HUES6 (cell line): Measurements from ENCODE around the gene SH3D21.

Experiments used
- H3K27ac ChIP-seq: 2 replicates; pipeline ENCODE4 v1.7.0; 2013; ENCODE audit warnings: low read depth, mild to moderate bottlenecking, low read length, inconsistent platforms
- H3K27me3 ChIP-seq: 2 replicates; pipeline ENCODE4 v1.6.1; 2013; ENCODE audit warnings: low read length; ENCODE audit not compliant: control insufficient read depth, insufficient read depth
- H3K36me3 ChIP-seq: 2 replicates; pipeline ENCODE4 v1.6.1; 2013; ENCODE audit warnings: low read length; ENCODE audit not compliant: control insufficient read depth, insufficient read depth
- H3K4me1 ChIP-seq: 2 replicates; pipeline ENCODE4 v1.6.1; 2013; ENCODE audit warnings: low read length; ENCODE audit not compliant: control insufficient read depth, insufficient read depth
- H3K4me3 ChIP-seq: 2 replicates; pipeline ENCODE4 v1.5.1; 2013; ENCODE audit warnings: low read depth, low read length
- H3K9ac ChIP-seq: one replicate; pipeline ENCODE4 v1.6.1; 2013; ENCODE audit warnings: mild to moderate bottlenecking, low read length
- H3K9me3 ChIP-seq: 2 replicates; pipeline ENCODE4 v1.6.1; 2013; ENCODE audit warnings: low read depth, low read length; ENCODE audit not compliant: control insufficient read depth, insufficient read depth

The SH3D21 gene

GRCh38 chr1:36303244-36303643 is 2.9 kb upstream of the SH3D21 start:
- H3K27ac ChIP-seq, result no peak overlapping the region
- H3K36me3 ChIP-seq, result peaks cover 64% of the 10 kb centered on the region
- H3K9me3 ChIP-seq, result no peaks in the 10 kb centered on the region
- peaks cover 18% of the 10 kb centered on the region for H3K4me1 ChIP-seq
- H3K4me3 ChIP-seq, result no peak overlapping the region
- no peak overlapping the region for H3K9ac ChIP-seq
- H3K27me3 ChIP-seq, result no peaks in the 10 kb centered on the region

GRCh38 chr1:36303650-36304360 is 2.4 kb upstream of the SH3D21 start:
- no peak overlapping the region for H3K4me3 ChIP-seq
- no peak overlapping the region for H3K9ac ChIP-seq
- H3K4me1 ChIP-seq, result peaks cover 18% of the 10 kb centered on the region
- H3K27me3 ChIP-seq, result no peaks in the 10 kb centered on the region
- no peaks in the 10 kb centered on the region for H3K9me3 ChIP-seq
- H3K36me3 ChIP-seq, result peaks cover 61% of the 10 kb centered on the region
- no peak overlapping the region for H3K27ac ChIP-seq

GRCh38 chr1:36304521-36304920 is 1.6 kb upstream of the SH3D21 start:
- Histone ChIP-seq H3K36me3 (peaks cover 59% of the 10 kb centered on the region), H3K4me1 (peaks cover 18% of the 10 kb centered on the region), H3K27ac (no peak overlapping the region), H3K9ac (no peak overlapping the region), H3K4me3 (no peak overlapping the region), H3K27me3 (no peaks in the 10 kb centered on the region), H3K9me3 (no peaks in the 10 kb centered on the region)

GRCh38 chr1:36304970-36305914 is 926 bp upstream of the SH3D21 start:
- H3K9me3 ChIP-seq, result no peaks in the 10 kb centered on the region
- peaks cover 18% of the 10 kb centered on the region for H3K4me1 ChIP-seq
- H3K9ac ChIP-seq, result no peak overlapping the region
- H3K27ac ChIP-seq, result no peak overlapping the region
- H3K4me3 ChIP-seq, result peak overlapping the region; percentile 80
- no peaks in the 10 kb centered on the region for H3K27me3 ChIP-seq
- H3K36me3 ChIP-seq, result peaks cover 54% of the 10 kb centered on the region

GRCh38 chr1:36305915-36306209 is 306 bp upstream of the SH3D21 start:
- peak overlapping the region; percentile 76; the same call in 1 of the 2 replicates for H3K27ac ChIP-seq
- H3K4me3 ChIP-seq, result peak overlapping the region; percentile 80
- peak overlapping the region; percentile 65 for H3K9ac ChIP-seq
- H3K36me3 ChIP-seq, result peaks cover 50% of the 10 kb centered on the region
- H3K27me3 ChIP-seq, result no peaks in the 10 kb centered on the region
- H3K4me1 ChIP-seq, result peaks cover 18% of the 10 kb centered on the region
- no peaks in the 10 kb centered on the region for H3K9me3 ChIP-seq

- H3K4me3 ChIP-seq, result peak overlapping the region; percentile 80
- H3K27ac ChIP-seq, result 0 out of 2 replicates have a peak overlapping the region, but pooled peaks have one; percentile 76
- H3K27me3 ChIP-seq, result no peaks in the 10 kb centered on the region
- H3K4me1 ChIP-seq, result peaks cover 18% of the 10 kb centered on the region
- H3K9ac ChIP-seq, result peak overlapping the region; percentile 80
- H3K36me3 ChIP-seq, result peaks cover 43% of the 10 kb centered on the region
- H3K9me3 ChIP-seq, result no peaks in the 10 kb centered on the region
Observed at GRCh38 chr1:36306902-36307456, 811 bp downstream of the SH3D21 start.

- H3K27me3 ChIP-seq, result no peaks in the 10 kb centered on the region
- H3K27ac ChIP-seq, result no peak overlapping the region
- H3K4me1 ChIP-seq, result peaks cover 18% of the 10 kb centered on the region
- no peaks in the 10 kb centered on the region for H3K9me3 ChIP-seq
- peak overlapping the region; percentile 80 for H3K9ac ChIP-seq
- peak overlapping the region; percentile 80 for H3K4me3 ChIP-seq
- H3K36me3 ChIP-seq, result peaks cover 35% of the 10 kb centered on the region
Observed at GRCh38 chr1:36307601-36308330, 1.6 kb downstream of the SH3D21 start.

- Histone ChIP-seq H3K27me3 (no peaks in the 10 kb centered on the region), H3K27ac (no peak overlapping the region), H3K36me3 (peaks cover 21% of the 10 kb centered on the region), H3K9me3 (no peaks in the 10 kb centered on the region), H3K4me1 (peaks cover 18% of the 10 kb centered on the region), H3K4me3 (no peak overlapping the region), H3K9ac (no peak overlapping the region)
Observed at GRCh38 chr1:36309397-36309796, 3.2 kb downstream of the SH3D21 start.

GRCh38 chr1:36320291-36320761 is 14.2 kb downstream of the SH3D21 start:
- Histone ChIP-seq H3K9ac (peak overlapping the region; percentile 64), H3K36me3 (0 out of 2 replicates have a peak, but pooled peaks cover 4% of the 10 kb centered on the region), H3K27ac (peak overlapping the region; percentile 2; the same call in 1 of the 2 replicates), H3K4me3 (peak overlapping the region; percentile 68), H3K9me3 (no peaks in the 10 kb centered on the region), H3K4me1 (peaks cover 28% of the 10 kb centered on the region), H3K27me3 (peaks cover 38% of the 10 kb centered on the region)

GRCh38 chr1:36320767-36321118 is 14.6 kb downstream of the SH3D21 start:
- H3K27me3 ChIP-seq, result peaks cover 38% of the 10 kb centered on the region
- no peaks in the 10 kb centered on the region for H3K9me3 ChIP-seq
- H3K36me3 ChIP-seq, result 0 out of 2 replicates have a peak, but pooled peaks cover 4% of the 10 kb centered on the region
- H3K4me1 ChIP-seq, result peaks cover 28% of the 10 kb centered on the region
- H3K4me3 ChIP-seq, result peak overlapping the region; percentile 68
- peak overlapping the region; percentile 2; the same call in 1 of the 2 replicates for H3K27ac ChIP-seq
- H3K9ac ChIP-seq, result peak overlapping the region; percentile 64
